ENCODE data around the gene COLEC12. TPM values are rescaled to one million over a fixed set of nuclear protein-coding genes. Genes with fewer than 3 reads are reported as not detected.
"Not testable (repeated sequence)": the region's sequence is repeated elsewhere in the genome, so short reads cannot be mapped to it uniquely, and the experiment has no call there.

The COLEC12 gene
- polyA plus RNA-seq, 2 donors = 0.75 to 1.2 TPM

- no peaks in the 10 kb centered on the region for H3K9me3 ChIP-seq (ENCODE audit: control insufficient read depth in 2 of 2, insufficient read depth in 1 of 2, low read depth in 1 of 2, low read length in 1 of 2)
- no peaks in the 10 kb centered on the region for H3K36me3 ChIP-seq (ENCODE audit: control insufficient read depth in 2 of 2, insufficient read depth in 2 of 2, low read length in 1 of 2)
- H3K27ac ChIP-seq (ENCODE audit: low read depth in 2 of 2, low read length in 1 of 2) = no peak overlapping the region
- 87% methylated on average over 3 of the region's 3 CpGs for WGBS, 2 donors
- H3K4me3 ChIP-seq (ENCODE audit: low read depth in 1 of 2, low read length in 2 of 2) = no peak overlapping the region
- H3K4me1 ChIP-seq (ENCODE audit: control insufficient read depth in 2 of 2, insufficient read depth in 2 of 2, low read length in 1 of 2) = no peaks in the 10 kb centered on the region
- no peaks in the 10 kb centered on the region for H3K27me3 ChIP-seq (ENCODE audit: control insufficient read depth in 1 of 2, insufficient read depth in 2 of 2, low read length in 2 of 2)
Observed at GRCh38 chr18:294566-294965, 205.9 kb downstream of the COLEC12 start.

- no peaks in the 10 kb centered on the region for H3K4me1 ChIP-seq (ENCODE audit: control insufficient read depth in 2 of 2, insufficient read depth in 2 of 2, low read length in 1 of 2)
- 83 to 86% methylated on average over 4 of the region's 4 CpGs for WGBS, 2 donors
- H3K27me3 ChIP-seq (ENCODE audit: control insufficient read depth in 1 of 2, insufficient read depth in 2 of 2, low read length in 2 of 2) = no peaks in the 10 kb centered on the region
- no peaks in the 10 kb centered on the region for H3K9me3 ChIP-seq (ENCODE audit: control insufficient read depth in 2 of 2, insufficient read depth in 1 of 2, low read depth in 1 of 2, low read length in 1 of 2)
- H3K36me3 ChIP-seq (ENCODE audit: control insufficient read depth in 2 of 2, insufficient read depth in 2 of 2, low read length in 1 of 2) = no peaks in the 10 kb centered on the region
- no peak overlapping the region for H3K4me3 ChIP-seq (ENCODE audit: low read depth in 1 of 2, low read length in 2 of 2)
- H3K27ac ChIP-seq (ENCODE audit: low read depth in 2 of 2, low read length in 1 of 2) = no peak overlapping the region
Observed at GRCh38 chr18:293536-293935, 207.0 kb downstream of the COLEC12 start.

GRCh38 chr18:292271-292670, 208.2 kb downstream of the COLEC12 start:
- H3K4me1 ChIP-seq (ENCODE audit: control insufficient read depth in 2 of 2, insufficient read depth in 2 of 2, low read length in 1 of 2) = no peaks in the 10 kb centered on the region
- H3K4me3 ChIP-seq (ENCODE audit: low read depth in 1 of 2, low read length in 2 of 2) = no peak overlapping the region
- no peaks in the 10 kb centered on the region for H3K36me3 ChIP-seq (ENCODE audit: control insufficient read depth in 2 of 2, insufficient read depth in 2 of 2, low read length in 1 of 2)
- WGBS, 2 donors = 68% methylated on average over 3 of the region's 3 CpGs
- no peaks in the 10 kb centered on the region for H3K27me3 ChIP-seq (ENCODE audit: control insufficient read depth in 1 of 2, insufficient read depth in 2 of 2, low read length in 2 of 2)
- no peaks in the 10 kb centered on the region for H3K9me3 ChIP-seq (ENCODE audit: control insufficient read depth in 2 of 2, insufficient read depth in 1 of 2, low read depth in 1 of 2, low read length in 1 of 2)
- no peak overlapping the region for H3K27ac ChIP-seq (ENCODE audit: low read depth in 2 of 2, low read length in 1 of 2)

DNA sequence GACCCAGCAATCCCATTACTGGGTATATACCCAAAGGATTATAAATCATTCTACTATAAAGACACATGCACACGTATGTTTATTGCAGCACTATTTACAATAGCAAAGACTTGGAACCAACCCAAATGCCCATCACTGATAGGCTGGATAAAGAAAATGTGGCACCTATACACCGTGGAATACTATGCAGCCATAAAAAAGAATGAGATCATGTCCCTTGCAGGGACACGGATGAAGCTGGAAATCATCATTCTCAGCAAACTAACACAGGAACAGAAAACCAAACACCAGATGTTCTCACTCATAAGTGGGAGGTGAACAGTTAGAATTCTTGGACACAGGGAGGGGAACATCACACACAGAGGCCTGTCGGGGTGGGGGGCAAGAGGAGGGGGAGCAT, 210.5 kb downstream of the COLEC12 start:
- H3K4me1 ChIP-seq (ENCODE audit: control insufficient read depth in 2 of 2, insufficient read depth in 2 of 2, low read length in 1 of 2) = not testable (repeated sequence)
- 72 to 82% methylated on average over 4 of the region's 4 CpGs for WGBS, 2 donors

DNA sequence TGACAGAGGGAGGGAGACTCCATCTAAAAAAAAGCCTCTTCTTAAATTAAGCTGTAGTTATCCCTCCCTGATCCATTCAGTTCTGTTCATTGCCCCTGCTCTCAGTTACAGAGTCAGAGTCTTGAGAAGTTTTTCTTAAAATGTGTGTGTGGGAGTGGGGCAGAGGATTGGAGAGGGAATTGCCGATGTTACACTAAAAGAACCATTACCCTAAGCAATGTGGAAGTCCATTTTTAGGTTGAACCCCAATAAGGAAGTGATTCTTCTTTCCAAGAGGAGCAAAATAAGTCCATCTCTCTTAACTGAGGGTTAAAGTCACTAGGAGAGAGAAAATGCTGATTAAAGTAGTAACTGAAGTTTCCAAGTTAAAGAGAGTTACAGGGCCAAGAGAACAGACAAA, 211.5 kb downstream of the COLEC12 start:
- H3K27me3 ChIP-seq (ENCODE audit: control insufficient read depth in 1 of 2, insufficient read depth in 2 of 2, low read length in 2 of 2) = no peaks in the 10 kb centered on the region
- no peak overlapping the region for H3K4me3 ChIP-seq (ENCODE audit: low read depth in 1 of 2, low read length in 2 of 2)
- H3K4me1 ChIP-seq (ENCODE audit: control insufficient read depth in 2 of 2, insufficient read depth in 2 of 2, low read length in 1 of 2) = no peaks in the 10 kb centered on the region
- H3K27ac ChIP-seq (ENCODE audit: low read depth in 2 of 2, low read length in 1 of 2) = no peak overlapping the region
- H3K36me3 ChIP-seq (ENCODE audit: control insufficient read depth in 2 of 2, insufficient read depth in 2 of 2, low read length in 1 of 2) = no peaks in the 10 kb centered on the region
- no peaks in the 10 kb centered on the region for H3K9me3 ChIP-seq (ENCODE audit: control insufficient read depth in 2 of 2, insufficient read depth in 1 of 2, low read depth in 1 of 2, low read length in 1 of 2)
- WGBS, 2 donors = 39 to 91% methylated on average over 1 of the region's 1 CpG

More for the DNA sequence above, 210.5 kb downstream of the COLEC12 start:
- not testable (repeated sequence) for H3K36me3 ChIP-seq (ENCODE audit: control insufficient read depth in 2 of 2, insufficient read depth in 2 of 2, low read length in 1 of 2); H3K27ac ChIP-seq (ENCODE audit: low read depth in 2 of 2, low read length in 1 of 2); H3K9me3 ChIP-seq (ENCODE audit: control insufficient read depth in 2 of 2, insufficient read depth in 1 of 2, low read depth in 1 of 2, low read length in 1 of 2); H3K4me3 ChIP-seq (ENCODE audit: low read depth in 1 of 2, low read length in 2 of 2); H3K27me3 ChIP-seq (ENCODE audit: control insufficient read depth in 1 of 2, insufficient read depth in 2 of 2, low read length in 2 of 2)

DNA sequence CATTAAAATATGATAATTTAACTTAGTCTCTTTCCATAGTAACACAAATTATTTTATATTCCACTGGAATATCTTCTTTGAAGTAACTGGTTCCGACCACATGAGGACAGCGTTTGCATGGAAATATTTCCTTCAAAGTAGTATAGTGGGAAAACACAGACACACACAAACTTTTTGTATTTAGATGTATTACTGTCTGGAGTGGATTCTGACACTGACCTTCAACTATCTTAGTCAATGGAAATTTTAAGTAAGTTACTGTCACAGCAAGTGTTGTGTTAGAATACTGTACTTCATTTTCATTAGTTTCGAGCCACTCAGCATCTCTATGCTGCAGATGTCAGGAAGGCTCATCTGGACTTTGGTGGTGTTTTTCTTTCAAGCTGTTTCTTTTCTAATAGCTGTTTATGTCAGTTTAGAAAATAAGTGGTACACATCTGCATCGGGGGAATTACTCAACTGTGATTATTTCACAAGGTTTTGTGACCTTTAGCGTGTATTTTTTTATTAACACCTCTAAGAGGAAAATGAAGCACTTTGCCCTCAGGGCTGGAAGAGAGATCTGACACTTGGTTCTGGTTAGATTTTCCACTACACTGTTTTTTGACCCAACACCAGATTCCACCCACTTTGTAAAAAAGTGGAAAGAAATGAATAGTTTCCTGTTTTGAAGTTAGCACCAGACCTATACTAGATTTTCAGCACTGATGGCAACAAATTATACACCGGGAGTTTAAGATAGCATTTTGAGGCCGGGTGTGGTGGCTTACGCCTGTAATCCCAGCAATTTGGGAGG, 213.8 kb downstream of the COLEC12 start:
- Histone ChIP-seq H3K27ac (ENCODE audit: low read depth in 2 of 2, low read length in 1 of 2) (no peak overlapping the region), H3K9me3 (ENCODE audit: control insufficient read depth in 2 of 2, insufficient read depth in 1 of 2, low read depth in 1 of 2, low read length in 1 of 2) (no peaks in the 10 kb centered on the region)
- WGBS, 2 donors = 52 to 58% methylated on average over 8 of the region's 8 CpGs

GRCh38 chr18:285817-286216, 214.7 kb downstream of the COLEC12 start:
- 80 to 82% methylated on average over 6 of the region's 6 CpGs for WGBS, 2 donors
- no peaks in the 10 kb centered on the region for H3K4me1 ChIP-seq (ENCODE audit: control insufficient read depth in 2 of 2, insufficient read depth in 2 of 2, low read length in 1 of 2)
- no peak overlapping the region for H3K27ac ChIP-seq (ENCODE audit: low read depth in 2 of 2, low read length in 1 of 2)
- H3K27me3 ChIP-seq (ENCODE audit: control insufficient read depth in 1 of 2, insufficient read depth in 2 of 2, low read length in 2 of 2) = no peaks in the 10 kb centered on the region
- no peaks in the 10 kb centered on the region for H3K36me3 ChIP-seq (ENCODE audit: control insufficient read depth in 2 of 2, insufficient read depth in 2 of 2, low read length in 1 of 2)
- H3K4me3 ChIP-seq (ENCODE audit: low read depth in 1 of 2, low read length in 2 of 2) = no peak overlapping the region
- no peaks in the 10 kb centered on the region for H3K9me3 ChIP-seq (ENCODE audit: control insufficient read depth in 2 of 2, insufficient read depth in 1 of 2, low read depth in 1 of 2, low read length in 1 of 2)

More for the DNA sequence above, 213.8 kb downstream of the COLEC12 start:
- Histone ChIP-seq H3K27me3 (ENCODE audit: control insufficient read depth in 1 of 2, insufficient read depth in 2 of 2, low read length in 2 of 2) (no peaks in the 10 kb centered on the region), H3K4me1 (ENCODE audit: control insufficient read depth in 2 of 2, insufficient read depth in 2 of 2, low read length in 1 of 2) (no peaks in the 10 kb centered on the region), H3K4me3 (ENCODE audit: low read depth in 1 of 2, low read length in 2 of 2) (no peak overlapping the region), H3K36me3 (ENCODE audit: control insufficient read depth in 2 of 2, insufficient read depth in 2 of 2, low read length in 1 of 2) (no peaks in the 10 kb centered on the region)

DNA sequence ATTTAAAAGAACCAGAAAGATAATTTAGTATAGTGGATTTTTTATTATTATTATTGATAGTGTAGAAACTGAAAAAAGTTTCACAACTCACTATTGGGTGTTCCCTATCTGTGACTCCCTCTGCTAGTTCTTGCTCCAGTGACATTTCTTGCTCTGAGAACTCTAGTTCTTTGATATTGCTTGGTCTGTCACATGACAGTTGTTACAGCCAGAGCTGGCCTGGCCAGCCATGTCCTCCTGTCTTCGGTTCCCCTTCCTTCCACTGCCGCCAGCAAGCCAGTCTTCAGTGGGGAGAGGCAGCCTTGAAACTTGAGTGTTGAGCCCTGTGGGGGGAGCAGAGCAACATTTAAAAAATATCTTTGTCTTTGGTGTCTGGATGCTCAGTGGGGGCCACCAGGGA, 225.0 kb downstream of the COLEC12 start:
- no peak overlapping the region for H3K4me3 ChIP-seq (ENCODE audit: low read depth in 1 of 2, low read length in 2 of 2)
- 81 to 89% methylated on average over 2 of the region's 2 CpGs for WGBS, 2 donors
- peaks cover 0 to 2% of the 10 kb centered on the region in 2 donors for H3K4me1 ChIP-seq (ENCODE audit: control insufficient read depth in 2 of 2, insufficient read depth in 2 of 2, low read length in 1 of 2)
- H3K27ac ChIP-seq (ENCODE audit: low read depth in 2 of 2, low read length in 1 of 2) = no peak overlapping the region
- H3K36me3 ChIP-seq (ENCODE audit: control insufficient read depth in 2 of 2, insufficient read depth in 2 of 2, low read length in 1 of 2) = no peaks in the 10 kb centered on the region
- no peaks in the 10 kb centered on the region for H3K9me3 ChIP-seq (ENCODE audit: control insufficient read depth in 2 of 2, insufficient read depth in 1 of 2, low read depth in 1 of 2, low read length in 1 of 2)
- H3K27me3 ChIP-seq (ENCODE audit: control insufficient read depth in 1 of 2, insufficient read depth in 2 of 2, low read length in 2 of 2) = no peaks in the 10 kb centered on the region

- H3K27ac ChIP-seq (ENCODE audit: low read depth in 2 of 2, low read length in 1 of 2) = no peak overlapping the region
- H3K4me1 ChIP-seq (ENCODE audit: control insufficient read depth in 2 of 2, insufficient read depth in 2 of 2, low read length in 1 of 2) = peaks cover 0 to 2% of the 10 kb centered on the region in 2 donors
- no peak overlapping the region for H3K4me3 ChIP-seq (ENCODE audit: low read depth in 1 of 2, low read length in 2 of 2)
- H3K27me3 ChIP-seq (ENCODE audit: control insufficient read depth in 1 of 2, insufficient read depth in 2 of 2, low read length in 2 of 2) = no peaks in the 10 kb centered on the region
- no peaks in the 10 kb centered on the region for H3K36me3 ChIP-seq (ENCODE audit: control insufficient read depth in 2 of 2, insufficient read depth in 2 of 2, low read length in 1 of 2)
- no peaks in the 10 kb centered on the region for H3K9me3 ChIP-seq (ENCODE audit: control insufficient read depth in 2 of 2, insufficient read depth in 1 of 2, low read depth in 1 of 2, low read length in 1 of 2)
- WGBS, 2 donors = 79 to 80% methylated on average over 8 of the region's 8 CpGs
Observed at GRCh38 chr18:274313-274712, 226.2 kb downstream of the COLEC12 start.

- peaks cover 0 to 2% of the 10 kb centered on the region in 2 donors for H3K4me1 ChIP-seq (ENCODE audit: control insufficient read depth in 2 of 2, insufficient read depth in 2 of 2, low read length in 1 of 2)
- no peak overlapping the region for H3K4me3 ChIP-seq (ENCODE audit: low read depth in 1 of 2, low read length in 2 of 2)
- no peaks in the 10 kb centered on the region for H3K9me3 ChIP-seq (ENCODE audit: control insufficient read depth in 2 of 2, insufficient read depth in 1 of 2, low read depth in 1 of 2, low read length in 1 of 2)
- H3K27ac ChIP-seq (ENCODE audit: low read depth in 2 of 2, low read length in 1 of 2) = no peak overlapping the region
- H3K36me3 ChIP-seq (ENCODE audit: control insufficient read depth in 2 of 2, insufficient read depth in 2 of 2, low read length in 1 of 2) = no peaks in the 10 kb centered on the region
- H3K27me3 ChIP-seq (ENCODE audit: control insufficient read depth in 1 of 2, insufficient read depth in 2 of 2, low read length in 2 of 2) = no peaks in the 10 kb centered on the region
- 94 to 97% methylated on average over 3 of the region's 3 CpGs for WGBS, 2 donors
Observed at GRCh38 chr18:273525-273924, 227.0 kb downstream of the COLEC12 start.
